Endothelial cell of umbilical vein (primary cell): Measurements from ENCODE around the gene TARS2.

Experiments used
- JUN ChIP-seq: IDR thresholded peaks from 2 replicates; pipeline ENCODE4 v1.6.1; 2011; ENCODE audit warnings: borderline replicate concordance, low read depth; ENCODE audit not compliant: insufficient read length, insufficient read depth
- POLR2A ChIP-seq: IDR thresholded peaks from 2 replicates; pipeline ENCODE4 v1.6.1; 2012; ENCODE audit warnings: low read depth, mild to moderate bottlenecking, control low read depth, low read length

DNA sequence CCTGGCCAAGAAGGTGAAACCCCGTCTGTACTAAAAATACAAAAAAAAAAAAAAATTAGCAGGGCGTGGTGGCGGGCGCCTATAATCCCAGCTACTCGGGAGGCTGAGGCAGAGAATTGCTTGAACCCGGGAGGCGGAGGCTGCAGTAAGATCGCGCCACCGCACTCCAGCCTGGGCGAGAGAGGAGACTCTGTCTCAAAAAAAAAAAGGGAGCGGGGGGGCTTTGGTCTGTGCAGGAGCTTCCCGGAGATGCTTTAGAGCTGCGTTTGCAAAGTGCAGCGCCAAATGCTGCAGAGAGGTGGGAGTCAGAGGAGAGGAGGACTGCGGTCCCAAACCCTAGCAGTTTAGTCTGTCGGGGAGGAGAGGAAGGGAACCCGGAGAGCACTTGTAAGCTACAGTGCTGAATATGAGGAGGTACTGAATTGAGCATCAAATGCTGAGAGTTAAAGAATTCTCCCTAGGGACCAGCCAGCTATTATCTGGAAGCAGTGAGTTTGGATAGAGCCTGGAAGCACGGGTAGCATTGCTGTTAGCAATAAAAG, 28.9 kb downstream of the TARS2 start:
- TF ChIP-seq JUN = no peak
- no peak for TF ChIP-seq POLR2A
